HepG2 (cell line): ENCODE results near the gene CNNM3.
"Not testable (repeated sequence)": the region's sequence is repeated elsewhere in the genome, so short reads cannot be mapped to it uniquely, and the experiment has no call there.

Experiments used
- POLR2A ChIP-seq, 2 experiments: IDR thresholded peaks; 2 replicates each; pipeline ENCODE4 v1.6.1; 2011; ENCODE audit warnings: low read depth in 2 of 2, low read length in 2 of 2, mild to moderate bottlenecking in 1 of 2, moderate library complexity in 1 of 2; ENCODE audit not compliant: insufficient read depth in 1 of 2
- POLR2AphosphoS5 ChIP-seq: IDR thresholded peaks from 2 replicates; pipeline ENCODE4 v1.6.1; 2012; ENCODE audit warnings: low read depth, low read length

- TF ChIP-seq POLR2AphosphoS5; POLR2A (IDR thresholded peaks at IDR 0.05; ENCODE audit: insufficient read depth in 1 of 2, low read depth in 2 of 2, low read length in 2 of 2): not testable (repeated sequence)
Observed at GRCh38 chr2:96805946-96806345, 10.1 kb upstream of the CNNM3 start.
